Measurements from ENCODE around the gene KL. TPM values are rescaled to one million over a fixed set of nuclear protein-coding genes. Genes with fewer than 3 reads are reported as not detected.

The KL gene
- total RNA-seq, 2 donors from 2014 or later, result 1.1 to 1.9 TPM

DNA sequence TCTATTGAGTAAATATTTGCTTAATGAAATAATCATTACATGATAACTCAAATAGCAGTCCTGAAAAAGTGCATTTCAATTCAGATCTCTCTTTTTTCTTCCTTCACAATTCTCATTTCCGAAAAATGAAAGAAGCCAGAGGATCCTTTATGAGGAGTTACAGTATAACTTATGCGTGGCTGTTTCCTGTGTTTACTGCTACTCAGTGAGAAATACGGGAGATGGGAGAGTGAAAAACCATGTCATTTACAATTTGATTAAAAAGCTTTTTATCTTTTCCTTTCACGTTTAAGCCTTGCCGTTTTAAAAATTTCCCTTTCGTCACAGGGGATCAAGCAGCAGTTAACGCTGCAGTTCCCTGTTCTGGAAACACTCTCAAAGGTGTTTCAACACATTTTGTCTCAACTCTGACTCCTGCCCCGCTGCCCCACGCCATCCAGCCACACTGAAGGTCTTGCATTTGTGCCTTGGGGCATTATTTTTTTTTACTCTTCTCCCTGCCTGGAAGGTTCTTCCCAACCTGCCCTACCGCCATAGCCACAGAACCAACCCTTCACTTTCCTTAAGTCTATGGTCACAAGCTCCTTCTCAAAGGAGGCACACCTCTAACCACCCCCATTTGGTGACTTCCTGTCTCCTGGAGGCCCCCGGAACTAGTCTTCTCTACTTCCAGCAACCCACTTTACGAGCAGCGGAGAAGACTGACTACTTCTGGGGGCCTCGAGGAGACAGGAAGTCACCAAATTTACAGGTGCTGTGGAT is 17.0 kb downstream of the KL start:
- Histone ChIP-seq H3K36me3 (no peaks in the 10 kb centered on the region), H3K27me3 (replicated peaks; ENCODE audit: insufficient read depth) (no peaks in the 10 kb centered on the region), H3K4me1 (ENCODE audit: control insufficient read depth in 1 of 2, low read depth in 2 of 2) (no peaks in the 10 kb centered on the region), H3K4me3 (no peak overlapping the region), H3K9me3 (no peaks in the 10 kb centered on the region), H3K27ac (no peak overlapping the region)
- no peak for DNase-seq (ENCODE audit: low spot score)
- TF ChIP-seq, protein P1, sequence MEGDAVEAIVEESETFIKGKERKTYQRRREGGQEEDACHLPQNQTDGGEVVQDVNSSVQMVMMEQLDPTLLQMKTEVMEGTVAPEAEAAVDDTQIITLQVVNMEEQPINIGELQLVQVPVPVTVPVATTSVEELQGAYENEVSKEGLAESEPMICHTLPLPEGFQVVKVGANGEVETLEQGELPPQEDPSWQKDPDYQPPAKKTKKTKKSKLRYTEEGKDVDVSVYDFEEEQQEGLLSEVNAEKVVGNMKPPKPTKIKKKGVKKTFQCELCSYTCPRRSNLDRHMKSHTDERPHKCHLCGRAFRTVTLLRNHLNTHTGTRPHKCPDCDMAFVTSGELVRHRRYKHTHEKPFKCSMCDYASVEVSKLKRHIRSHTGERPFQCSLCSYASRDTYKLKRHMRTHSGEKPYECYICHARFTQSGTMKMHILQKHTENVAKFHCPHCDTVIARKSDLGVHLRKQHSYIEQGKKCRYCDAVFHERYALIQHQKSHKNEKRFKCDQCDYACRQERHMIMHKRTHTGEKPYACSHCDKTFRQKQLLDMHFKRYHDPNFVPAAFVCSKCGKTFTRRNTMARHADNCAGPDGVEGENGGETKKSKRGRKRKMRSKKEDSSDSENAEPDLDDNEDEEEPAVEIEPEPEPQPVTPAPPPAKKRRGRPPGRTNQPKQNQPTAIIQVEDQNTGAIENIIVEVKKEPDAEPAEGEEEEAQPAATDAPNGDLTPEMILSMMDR (IDR thresholded peaks at IDR 0.05), result no peak
- ATAC-seq (ENCODE audit: insufficient number of reproducible peaks, low FRiP score, low read depth), result no peak

DNA sequence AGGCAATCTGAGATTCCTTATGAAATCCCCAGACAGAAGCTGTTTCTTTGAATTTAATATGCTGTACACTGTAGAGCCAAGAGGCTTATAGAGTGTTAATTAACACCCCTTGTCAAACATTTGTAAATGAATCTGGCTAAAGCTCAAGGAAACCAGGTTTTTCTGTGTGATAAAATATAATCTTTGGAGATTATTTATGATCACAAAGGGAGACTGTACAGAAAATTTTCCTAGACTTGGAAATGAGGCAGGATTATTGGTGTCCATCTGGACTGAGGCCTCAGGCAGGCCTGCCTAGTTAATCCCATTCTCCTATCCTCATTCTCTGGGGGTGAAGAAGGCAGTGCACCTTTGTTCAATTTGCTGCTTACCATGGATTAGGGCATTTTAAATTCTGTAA is 17.8 kb downstream of the KL start:
- no peaks in the 10 kb centered on the region for H3K4me1 ChIP-seq (ENCODE audit: control insufficient read depth in 1 of 2, low read depth in 2 of 2)
- DNase-seq (ENCODE audit: low spot score) (no peak), ATAC-seq (ENCODE audit: insufficient number of reproducible peaks, low FRiP score, low read depth) (no peak)
- H3K27me3 ChIP-seq (replicated peaks; ENCODE audit: insufficient read depth), result no peaks in the 10 kb centered on the region
- no peaks in the 10 kb centered on the region for H3K9me3 ChIP-seq
- H3K36me3 ChIP-seq, result no peaks in the 10 kb centered on the region
- TF ChIP-seq, protein P1 (IDR thresholded peaks at IDR 0.05), result no peak
- no peak overlapping the region for H3K27ac ChIP-seq
- no peak overlapping the region for H3K4me3 ChIP-seq

DNA sequence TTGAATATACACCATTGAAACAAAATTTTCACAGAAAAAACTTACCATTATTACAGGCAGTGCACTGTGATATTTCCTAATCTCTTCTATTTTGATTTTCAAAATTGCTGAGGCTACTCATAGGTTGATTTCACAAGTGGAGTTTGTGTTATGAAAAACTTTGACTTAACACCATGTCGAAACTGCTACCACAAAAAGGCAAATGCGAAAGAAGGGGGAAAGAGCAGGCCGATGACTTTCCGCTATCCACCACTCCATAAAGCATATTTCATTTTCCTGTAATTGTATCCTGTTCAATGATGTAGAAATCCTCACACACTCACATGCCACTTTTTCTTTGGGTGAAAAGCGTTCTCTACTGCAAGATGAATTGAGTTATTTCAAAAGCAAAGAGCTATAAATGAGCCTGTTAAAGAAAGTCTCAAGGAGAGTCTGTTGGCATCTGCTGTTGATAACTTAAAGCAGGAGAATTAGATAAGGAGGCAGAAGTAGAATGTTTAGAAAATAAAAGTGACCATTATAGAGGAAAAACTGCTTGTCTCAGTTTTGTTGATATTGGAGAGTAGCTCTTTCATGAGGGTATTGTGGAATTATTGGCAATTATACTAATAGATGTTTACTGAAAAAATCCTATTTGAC is 18.8 kb downstream of the KL start:
- no peak for ATAC-seq (ENCODE audit: insufficient number of reproducible peaks, low FRiP score, low read depth)
- TF ChIP-seq, protein P1 (IDR thresholded peaks at IDR 0.05), result no peak
- Histone ChIP-seq H3K4me3 (no peak overlapping the region), H3K4me1 (ENCODE audit: control insufficient read depth in 1 of 2, low read depth in 2 of 2) (peaks cover 0 to 1% of the 10 kb centered on the region in 2 donors), H3K27me3 (replicated peaks; ENCODE audit: insufficient read depth) (no peaks in the 10 kb centered on the region), H3K36me3 (no peaks in the 10 kb centered on the region), H3K27ac (no peak overlapping the region), H3K9me3 (no peaks in the 10 kb centered on the region)
- DNase-seq (ENCODE audit: low spot score), result no peak

DNA sequence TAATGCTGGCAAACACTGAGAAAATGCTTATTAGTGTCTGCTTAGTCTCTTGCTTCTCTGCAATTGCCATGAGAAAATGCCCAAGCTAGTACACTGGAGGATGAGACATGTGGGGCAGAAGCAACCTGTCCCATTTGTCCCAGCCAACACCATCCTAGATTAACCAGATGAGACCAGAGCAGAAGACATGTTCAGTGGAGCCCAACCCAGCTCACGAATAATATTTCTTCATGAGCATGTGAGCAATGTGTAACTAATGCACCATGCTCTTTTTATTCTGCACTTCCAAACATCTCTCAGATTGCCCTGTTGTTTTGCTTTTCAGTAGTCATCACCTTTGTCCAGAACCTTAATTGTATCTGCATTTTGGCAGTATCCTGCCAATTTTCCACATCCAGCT is 21.4 kb downstream of the KL start:
- H3K36me3 ChIP-seq, result no peaks in the 10 kb centered on the region
- no peak for ATAC-seq (ENCODE audit: insufficient number of reproducible peaks, low FRiP score, low read depth)
- no peak overlapping the region for H3K4me3 ChIP-seq
- TF ChIP-seq, protein P1 (IDR thresholded peaks at IDR 0.05), result no peak
- no peak overlapping the region for H3K27ac ChIP-seq
- H3K9me3 ChIP-seq, result no peaks in the 10 kb centered on the region
- no peaks in the 10 kb centered on the region for H3K27me3 ChIP-seq (replicated peaks; ENCODE audit: insufficient read depth)
- DNase-seq (ENCODE audit: low spot score), result no peak
- peaks cover 0 to 4% of the 10 kb centered on the region in 2 donors for H3K4me1 ChIP-seq (ENCODE audit: control insufficient read depth in 1 of 2, low read depth in 2 of 2)

DNA sequence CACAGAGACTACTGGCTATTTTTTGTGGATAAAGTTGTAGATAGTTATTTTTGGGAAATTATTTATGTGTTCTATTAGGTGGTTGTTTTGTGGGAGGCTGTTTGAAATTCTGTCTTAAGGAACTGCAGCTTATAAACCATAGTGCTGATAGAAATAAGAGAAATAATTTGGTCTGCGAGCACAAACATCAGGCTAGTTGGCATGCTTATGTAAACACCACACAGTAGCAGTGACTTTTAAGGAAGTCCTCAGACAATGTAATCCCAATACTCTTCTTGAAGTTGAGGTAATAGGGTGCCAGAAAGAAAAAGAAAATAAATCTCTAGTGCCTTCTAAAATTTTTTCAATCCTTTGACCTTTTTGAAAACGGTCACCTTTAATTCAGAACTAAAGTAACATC is 23.9 kb downstream of the KL start:
- TF ChIP-seq, protein P1 (IDR thresholded peaks at IDR 0.05), result no peak

More for the DNA sequence above, 23.9 kb downstream of the KL start:
- Histone ChIP-seq H3K4me1 (ENCODE audit: control insufficient read depth in 1 of 2, low read depth in 2 of 2) (peaks cover 0 to 4% of the 10 kb centered on the region in 2 donors), H3K27me3 (replicated peaks; ENCODE audit: insufficient read depth) (no peaks in the 10 kb centered on the region), H3K27ac (no peak overlapping the region), H3K36me3 (no peaks in the 10 kb centered on the region), H3K4me3 (no peak overlapping the region), H3K9me3 (no peaks in the 10 kb centered on the region)
- no peak for ATAC-seq (ENCODE audit: insufficient number of reproducible peaks, low FRiP score, low read depth)
- no peak for DNase-seq (ENCODE audit: low spot score)
